ENCODE measurements around the gene SLC4A11. TPM values are rescaled to one million over a fixed set of nuclear protein-coding genes. Genes with fewer than 3 reads are reported as not detected.

The SLC4A11 gene
- polyA plus RNA-seq, 1 donor (not counting 4 experiments of a cell fraction or from before 2014, with no cell fraction given), result 4.7 TPM

DNA sequence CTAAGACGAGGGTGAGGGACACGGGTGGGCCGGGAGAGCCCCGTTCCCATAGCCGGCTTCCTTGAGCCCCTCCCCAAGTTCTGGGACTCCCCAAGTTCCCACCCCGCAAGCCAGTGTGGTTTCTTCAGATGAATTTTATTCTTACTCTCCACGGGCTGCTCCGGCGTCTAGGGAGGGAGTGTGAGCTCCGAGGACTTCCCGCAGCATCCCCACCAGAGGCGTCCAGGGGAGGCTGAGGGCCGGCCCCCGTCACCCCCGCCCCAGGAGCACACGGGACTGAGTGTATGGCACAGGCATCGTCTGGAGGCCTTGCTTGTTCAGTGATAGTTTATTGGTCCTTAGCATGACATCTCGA, 10.0 kb upstream of the SLC4A11 start:
- H3K9me3 ChIP-seq (ENCODE audit: control insufficient read depth, low read depth, low read length), result no peaks in the 10 kb centered on the region
- no peaks in the 10 kb centered on the region for H4K20me1 ChIP-seq (ENCODE audit: control insufficient read depth, extremely low read depth, insufficient read depth, low read length)
- H3K4me2 ChIP-seq (ENCODE audit: control insufficient read depth, extremely low read depth, insufficient read depth, low read depth, low read length), result peak overlapping the region; percentile 67
- peaks cover 3 to 8% of the 10 kb centered on the region in 2 experiments for H3K36me3 ChIP-seq (ENCODE audit: control insufficient read depth in 2 of 2, extremely low read depth in 1 of 2, insufficient read depth in 2 of 2, low read length in 2 of 2)
- H3K27me3 ChIP-seq (ENCODE audit: control insufficient read depth, extremely low read depth, insufficient read depth, low read length), result no peaks in the 10 kb centered on the region
- no peak overlapping the region for H2AFZ ChIP-seq (ENCODE audit: control insufficient read depth, low read length)
- no peaks in the 10 kb centered on the region for H3K79me2 ChIP-seq (ENCODE audit: control insufficient read depth, insufficient read depth, low read length)
- no peak for DNase-seq (ENCODE audit: low read depth, low spot score)
- H3K27ac ChIP-seq (ENCODE audit: control insufficient read depth, insufficient read depth, low read length), result no peak overlapping the region
- no peaks in the 10 kb centered on the region for H3K4me1 ChIP-seq (ENCODE audit: control insufficient read depth, extremely low read depth, insufficient read depth, low read length)
- dilution Hi-C loops (cut with MboI; ENCODE audit: extremely low pct_ligation_motif_present, low sequenced_read_pairs), result no loop called here
- H3K9me1 ChIP-seq (ENCODE audit: control insufficient read depth, extremely low read depth, insufficient read depth, low read length), result no peaks in the 10 kb centered on the region
- no peak overlapping the region for H3K9ac ChIP-seq (ENCODE audit: control insufficient read depth, extremely low read depth, insufficient read depth, low read length)
- H3K4me3 ChIP-seq (ENCODE audit: control insufficient read depth in 2 of 3, extremely low read depth in 1 of 3, insufficient read depth in 2 of 3, low read depth in 1 of 3, low read length in 3 of 3), result peak overlapping the region in 1 of 3 experiments; percentile 29
- no peak for FAIRE-seq
- TF ChIP-seq EZH2 (IDR thresholded peaks at IDR 0.05; ENCODE audit: low read length), result no peak
- TF ChIP-seq CTCF (optimal IDR thresholded peaks at IDR 0.05 in 1 of 3, IDR thresholded peaks at IDR 0.05 in 1 of 3, conservative IDR thresholded peaks at IDR 0.05 in 1 of 3; ENCODE audit: extremely low read depth in 1 of 3, insufficient read depth in 2 of 3, low read length in 3 of 3), result no peak

DNA sequence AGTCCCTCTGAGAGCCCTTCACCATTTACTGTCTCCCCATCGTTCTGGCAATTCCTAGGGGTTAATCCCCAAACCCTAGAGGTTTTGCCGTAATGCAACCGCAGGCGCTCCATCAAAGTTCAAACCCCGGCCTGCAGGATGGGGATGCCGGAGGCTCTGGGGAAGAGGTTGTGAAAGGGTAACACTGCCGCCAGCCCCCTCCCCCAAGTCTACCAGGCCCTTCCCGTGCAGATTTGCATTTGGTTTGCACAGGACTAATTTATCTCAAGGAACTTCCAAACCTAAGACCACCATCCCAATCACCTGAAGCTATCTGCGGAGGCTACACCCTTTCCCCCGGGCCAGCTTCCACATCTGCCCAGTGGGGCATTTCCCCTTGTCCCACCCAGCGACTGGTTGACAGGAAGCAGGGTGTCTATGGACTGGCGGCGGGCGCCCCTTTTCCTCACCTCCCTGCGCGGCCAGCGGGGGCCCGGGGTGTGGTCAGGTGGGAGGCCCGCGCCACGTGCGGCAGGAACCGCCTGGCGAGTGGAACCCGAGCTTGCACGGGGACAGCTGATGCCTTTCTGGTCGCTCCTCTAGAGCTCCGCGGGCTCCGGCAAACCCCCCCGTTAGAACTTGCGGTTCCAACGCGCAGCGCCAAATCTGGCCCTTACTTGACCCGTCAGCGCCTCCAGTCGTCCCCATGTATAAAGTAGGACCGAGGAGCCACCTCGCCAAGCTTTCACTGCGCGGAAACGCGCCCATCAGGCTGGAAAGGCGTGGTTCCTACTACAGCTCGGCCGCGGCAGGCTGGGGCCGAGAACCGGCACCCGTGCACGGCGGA, 9.4 kb upstream of the SLC4A11 start:
- Histone ChIP-seq H3K4me2 (ENCODE audit: control insufficient read depth, extremely low read depth, insufficient read depth, low read depth, low read length) (peak overlapping the region; percentile 67), H3K36me3 (ENCODE audit: control insufficient read depth in 2 of 2, extremely low read depth in 1 of 2, insufficient read depth in 2 of 2, low read length in 2 of 2) (peaks cover 3 to 7% of the 10 kb centered on the region in 2 experiments), H3K9ac (ENCODE audit: control insufficient read depth, extremely low read depth, insufficient read depth, low read length) (no peak overlapping the region), H3K4me3 (ENCODE audit: control insufficient read depth in 2 of 3, extremely low read depth in 1 of 3, insufficient read depth in 2 of 3, low read depth in 1 of 3, low read length in 3 of 3) (peak overlapping the region in 1 of 3 experiments; percentile 13), H3K4me1 (ENCODE audit: control insufficient read depth, extremely low read depth, insufficient read depth, low read length) (no peaks in the 10 kb centered on the region), H3K9me1 (ENCODE audit: control insufficient read depth, extremely low read depth, insufficient read depth, low read length) (no peaks in the 10 kb centered on the region), H3K27ac (ENCODE audit: control insufficient read depth, insufficient read depth, low read length) (no peak overlapping the region), H3K79me2 (ENCODE audit: control insufficient read depth, insufficient read depth, low read length) (no peaks in the 10 kb centered on the region), H3K27me3 (ENCODE audit: control insufficient read depth, extremely low read depth, insufficient read depth, low read length) (no peaks in the 10 kb centered on the region), H4K20me1 (ENCODE audit: control insufficient read depth, extremely low read depth, insufficient read depth, low read length) (no peaks in the 10 kb centered on the region), H3K9me3 (ENCODE audit: control insufficient read depth, low read depth, low read length) (no peaks in the 10 kb centered on the region), H2AFZ (ENCODE audit: control insufficient read depth, low read length) (no peak overlapping the region)
- TF ChIP-seq EZH2 (IDR thresholded peaks at IDR 0.05; ENCODE audit: low read length) (no peak), CTCF (optimal IDR thresholded peaks at IDR 0.05 in 1 of 3, IDR thresholded peaks at IDR 0.05 in 1 of 3, conservative IDR thresholded peaks at IDR 0.05 in 1 of 3; ENCODE audit: extremely low read depth in 1 of 3, insufficient read depth in 2 of 3, low read length in 3 of 3) (peak in 1 of 3 experiments; percentile 26)
- dilution Hi-C loops (cut with MboI; ENCODE audit: extremely low pct_ligation_motif_present, low sequenced_read_pairs), result no loop called here
- FAIRE-seq (no peak), DNase-seq (ENCODE audit: low read depth, low spot score) (no peak)

Data from keratinocyte (primary cell).